HepG2 (cell line): ENCODE data around the gene BIN1. TPM values are rescaled to one million over a fixed set of nuclear protein-coding genes. Genes with fewer than 3 reads are reported as not detected.

Source experiments
- ATAC-seq: fragments of 200-7000 bp; cut with Tn5 transposase; 3 replicates; pipeline ENCODE4 v1.9.1; 2020; ENCODE audit warnings: mild to moderate bottlenecking, moderate library complexity
- BruUV-seq: library from RNA; stranded (reverse); fragments of 400-500 nt; replicated peaks from 2 replicates; lab custom pipeline; 2021; lab: Mats Ljungman, UMichigan
- CTCF ChIA-PET: fragments of 300-600 bp; formaldehyde crosslinking; extraction: SDS; loops from one replicate; lab custom pipeline; 2021; ENCODE audit warnings: low total read pairs, inconsistent platforms, low intra/inter-chr PET ratio; lab: Yijun Ruan, JAX
- POLR2A ChIA-PET: fragments of 350-600 bp; sonication (Branson Sonifier 250); formaldehyde crosslinking; loops from one replicate; lab custom pipeline; 2020; ENCODE audit warnings: antibody characterized with exemption, inconsistent platforms; lab: Yijun Ruan, JAX
- DNase-seq: peaks from one replicate; pipeline ENCODE4 v3.0.0-alpha.2; 2015; ENCODE audit warnings: low spot score
- FAIRE-seq: peaks from 3 replicates; lab custom pipeline; 2011; peaks lifted over from hg19 to GRCh38; lab: Jason Lieb, UNC
- H2AFZ ChIP-seq: one replicate; pipeline ENCODE4 v1.6.1; 2011; ENCODE audit warnings: low read length, inconsistent platforms
- H3K27ac ChIP-seq: fragments of 300-600 bp; 3 replicates; pipeline ENCODE4 v1.8.0; 2011; ENCODE audit warnings: mixed run types, mild to moderate bottlenecking, mixed read lengths, low read length, inconsistent platforms; ENCODE audit not compliant: insufficient read depth; ENCODE audit errors: extremely low read length
- H3K27me3 ChIP-seq, 2 experiments: fragments of 200-600 bp in 1 of 2; 2 replicates in 1 of 2; 3 replicates in 1 of 2; pipeline versions ENCODE4 v1.6.0 to v1.8.0; 2011; ENCODE audit warnings: low read length in 2 of 2, mild to moderate bottlenecking in 2 of 2, moderate library complexity in 2 of 2, inconsistent platforms in 1 of 2; ENCODE audit not compliant: insufficient read depth in 2 of 2, control insufficient read depth in 1 of 2
- H3K36me3 ChIP-seq, 2 experiments: fragments of 200-600 bp in 1 of 2; replicated peaks in 1 of 2; 2 replicates in 1 of 2; 3 replicates in 1 of 2; pipeline versions ENCODE4 v1.5.1 to v1.8.0; 2011; ENCODE audit warnings: low read length in 2 of 2, inconsistent platforms in 1 of 2; ENCODE audit not compliant: insufficient read depth in 2 of 2, control insufficient read depth in 1 of 2
- H3K4me1 ChIP-seq: 2 replicates; pipeline ENCODE4 v1.5.1; 2012; ENCODE audit warnings: low read length, inconsistent platforms; ENCODE audit not compliant: insufficient read depth
- H3K4me2 ChIP-seq: 2 replicates; pipeline ENCODE4 v1.6.0; 2011; ENCODE audit warnings: low read depth, low read length, inconsistent platforms
- H3K4me3 ChIP-seq, 3 experiments: fragments of 200-600 bp in 1 of 3; sonication (generic), shearing (Covaris generic) in 1 of 3; replicated peaks in 1 of 3; 2 replicates each; pipeline ENCODE4 v1.5.1; 2011 to 2016; ENCODE audit warnings: low read length in 3 of 3, inconsistent platforms in 2 of 3, low read depth in 2 of 3, mild to moderate bottlenecking in 2 of 3, control low read depth in 1 of 3, mixed read lengths in 1 of 3; ENCODE audit not compliant: insufficient read depth in 1 of 3
- H3K79me2 ChIP-seq: one replicate; pipeline ENCODE4 v1.6.1; 2011; ENCODE audit warnings: low read length, inconsistent platforms; ENCODE audit not compliant: insufficient read depth
- H3K9ac ChIP-seq: 2 replicates; pipeline ENCODE4 v1.6.0; 2011; ENCODE audit warnings: mild to moderate bottlenecking, low read depth, low read length, inconsistent platforms; ENCODE audit not compliant: insufficient read depth
- H3K9me3 ChIP-seq: 2 replicates; pipeline ENCODE4 v1.5.1; 2012; ENCODE audit warnings: mild to moderate bottlenecking, low read length
- H4K20me1 ChIP-seq: 2 replicates; pipeline ENCODE4 v1.6.0; 2011; ENCODE audit warnings: inconsistent platforms, mild to moderate bottlenecking, low read length, moderate library complexity; ENCODE audit not compliant: insufficient read depth
- DPF2 ChIP-seq: sonication (generic); formaldehyde crosslinking; IDR thresholded peaks from 2 replicates; pipeline ENCODE4 v1.4.0; 2020; ENCODE audit warnings: mild to moderate bottlenecking, low read depth, missing genetic modification reagents, borderline replicate concordance
- FOXO1 ChIP-seq: sonication (generic); formaldehyde crosslinking; IDR thresholded peaks from 2 replicates; pipeline ENCODE4 v1.4.0; 2020; ENCODE audit warnings: missing genetic modification reagents
- JDP2 ChIP-seq: sonication (generic); formaldehyde crosslinking; IDR thresholded peaks from 2 replicates; pipeline ENCODE4 v1.8.1; 2022; ENCODE audit warnings: missing genetic modification reagents, borderline replicate concordance
- KDM6A ChIP-seq: IDR thresholded peaks from 2 replicates; pipeline ENCODE4 v1.6.1; 2016; ENCODE audit warnings: low read depth
- MEF2D ChIP-seq: sonication (generic); formaldehyde crosslinking; IDR thresholded peaks from 2 replicates; pipeline ENCODE4 v1.5.1; 2020; ENCODE audit warnings: mild to moderate bottlenecking, missing genetic modification reagents
- NR3C1 ChIP-seq: sonication (generic); formaldehyde crosslinking; IDR thresholded peaks from 2 replicates; pipeline ENCODE4 v1.4.0; 2020; ENCODE audit warnings: missing genetic modification reagents
- PAX8 ChIP-seq: sonication (generic); formaldehyde crosslinking; IDR thresholded peaks from 2 replicates; pipeline ENCODE4 v1.8.0; 2022; ENCODE audit warnings: mild to moderate bottlenecking, missing genetic modification reagents, borderline replicate concordance
- RARA ChIP-seq: IDR thresholded peaks from 2 replicates; pipeline ENCODE4 v1.6.1; 2016; ENCODE audit warnings: missing genetic modification reagents, missing compliant biosample characterization
- TEAD3 ChIP-seq: optimal IDR thresholded peaks from 2 replicates; pipeline ENCODE3; 2016; ENCODE audit warnings: borderline replicate concordance
- ZFP36L1 ChIP-seq: sonication (generic); formaldehyde crosslinking; IDR thresholded peaks from 2 replicates; pipeline ENCODE4 v1.8.0; 2022; ENCODE audit warnings: mild to moderate bottlenecking, missing genetic modification reagents, moderate library complexity
- ZNF256 ChIP-seq: sonication (generic); formaldehyde crosslinking; conservative IDR thresholded peaks from 2 replicates; pipeline ENCODE4 v1.4.0; 2020; ENCODE audit warnings: missing genetic modification reagents
- ZNF343 ChIP-seq: sonication (generic); formaldehyde crosslinking; IDR thresholded peaks from 2 replicates; pipeline ENCODE4 v1.4.0; 2020; ENCODE audit warnings: mild to moderate bottlenecking, missing genetic modification reagents
- ZNF503 ChIP-seq: sonication (generic); formaldehyde crosslinking; IDR thresholded peaks from 2 replicates; pipeline ENCODE4 v1.4.0; 2020; ENCODE audit warnings: missing genetic modification reagents
- ZNF713 ChIP-seq: sonication (generic); formaldehyde crosslinking; IDR thresholded peaks from 2 replicates; pipeline ENCODE4 v1.4.0; 2020; ENCODE audit warnings: mild to moderate bottlenecking, missing genetic modification reagents
- WGBS: methylation state at CpG from one replicate; pipeline ENCODE4 v1.1.6; 2017; ENCODE audit warnings: low lambda C conversion rate; 5-methylcytosine and 5-hydroxymethylcytosine counted together
- in situ Hi-C: cut with HindIII; loops from 2 replicates; pipeline ENCODE4 v1.10.0; 2017; ENCODE audit warnings: low pct_unique_long_range_greater_than_20kb; ENCODE audit not compliant: extremely low pct_ligation_motif_present
- intact Hi-C: fragments of 100-400 bp; cut with micrococcal nuclease; formaldehyde crosslinking; loops from one replicate; pipeline ENCODE4 v1.10.0; 2022; ENCODE audit not compliant: unreplicated experiment
- polyA plus RNA-seq, 8 experiments: library from polyadenylated mRNA; depleted of rRNA in 3 of 8; stranded (reverse) in 7 of 8; unstranded in 1 of 8; fragments of >200 nt; fragmentation: Illumina TruSeq in 4 of 8; extraction: Trizol in 4 of 8; gene quantifications; 2 replicates each; pipeline versions ENCODE4 v1.2.1 to v1.2.3, GENCODE V29; 2011 to 2016; ENCODE audit warnings: low read depth in 4 of 8, missing spikeins in 1 of 8, mixed read lengths in 1 of 8; ENCODE audit not compliant: insufficient read depth in 1 of 8
- total RNA-seq, 5 experiments: library from RNA; depleted of rRNA; stranded (reverse); fragments of >200 nt; fragmentation: Illumina TruSeq; extraction: Trizol; gene quantifications; 2 replicates each; pipeline ENCODE4 v1.2.3, GENCODE V29; 2016; ENCODE audit warnings: low read depth in 1 of 5
- TF ChIP-seq, protein P1 (sequence below): sonication (generic); formaldehyde crosslinking; IDR thresholded peaks from 2 replicates; pipeline ENCODE4 v1.9.0; 2022; ENCODE audit warnings: missing genetic modification reagents, mild to moderate bottlenecking, borderline replicate concordance

BIN1 gene
- total and polyA plus RNA-seq, 2 of the 13 experiments (the other 11 are each of a cell fraction or from before 2014, with no cell fraction given), result 0.93 to 1.2 TPM

DNA sequence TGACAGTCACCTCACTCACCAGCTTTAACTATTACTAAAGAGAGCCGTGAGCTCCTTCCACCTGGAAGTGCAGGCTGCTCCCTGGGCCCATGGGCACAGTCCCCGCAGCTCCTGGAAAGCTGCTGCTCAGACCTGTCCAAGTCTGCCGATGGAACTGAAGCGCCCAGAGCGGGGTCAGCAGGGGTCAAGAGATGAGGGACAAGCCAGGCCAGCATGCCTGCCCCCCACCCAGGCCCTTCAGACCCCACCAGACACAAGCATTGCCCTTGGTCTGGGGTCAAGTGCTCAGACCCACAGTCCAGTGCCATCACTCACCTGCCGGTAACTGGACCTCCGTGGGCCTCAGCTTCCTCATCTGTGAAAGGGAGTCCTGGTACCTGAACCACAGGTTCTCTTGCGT lies 59.9 kb downstream of the BIN1 start:
- ChIA-PET POLR2A (no interaction called here), CTCF (no interaction called here)
- no peaks in the 10 kb centered on the region for H4K20me1 ChIP-seq
- no peak overlapping the region for H3K27ac ChIP-seq
- TF ChIP-seq KDM6A (no peak), FOXO1 (CRISPR knock-in tag) (no peak), JDP2 (no peak), NR3C1 (CRISPR knock-in tag) (no peak), TEAD3 (no peak), DPF2 (no peak), ZNF256 (CRISPR knock-in tag) (no peak), MEF2D (CRISPR knock-in tag) (no peak), ZNF343 (no peak), ZNF503 (no peak), ZNF713 (CRISPR knock-in tag) (no peak), ZFP36L1 (CRISPR knock-in tag) (no peak), PAX8 (CRISPR knock-in tag) (no peak), RARA (CRISPR knock-in tag) (no peak)
- TF ChIP-seq, protein P1, sequence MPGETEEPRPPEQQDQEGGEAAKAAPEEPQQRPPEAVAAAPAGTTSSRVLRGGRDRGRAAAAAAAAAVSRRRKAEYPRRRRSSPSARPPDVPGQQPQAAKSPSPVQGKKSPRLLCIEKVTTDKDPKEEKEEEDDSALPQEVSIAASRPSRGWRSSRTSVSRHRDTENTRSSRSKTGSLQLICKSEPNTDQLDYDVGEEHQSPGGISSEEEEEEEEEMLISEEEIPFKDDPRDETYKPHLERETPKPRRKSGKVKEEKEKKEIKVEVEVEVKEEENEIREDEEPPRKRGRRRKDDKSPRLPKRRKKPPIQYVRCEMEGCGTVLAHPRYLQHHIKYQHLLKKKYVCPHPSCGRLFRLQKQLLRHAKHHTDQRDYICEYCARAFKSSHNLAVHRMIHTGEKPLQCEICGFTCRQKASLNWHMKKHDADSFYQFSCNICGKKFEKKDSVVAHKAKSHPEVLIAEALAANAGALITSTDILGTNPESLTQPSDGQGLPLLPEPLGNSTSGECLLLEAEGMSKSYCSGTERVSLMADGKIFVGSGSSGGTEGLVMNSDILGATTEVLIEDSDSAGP (CRISPR knock-in tag), result no peak
- no TSS peak for BruUV-seq
- FAIRE-seq (no peak), DNase-seq (no peak), ATAC-seq (no peak)
- H3K9ac ChIP-seq, result no peak overlapping the region
- in situ Hi-C loops (loop anchor here (10.0 kb wide), 1 partner anchor 252 kb away; no protein-coding TSS in a partner anchor), intact Hi-C loops (loop anchor here (10.0 kb wide), 2 partner anchors 182 to 1302 kb away; no protein-coding TSS in a partner anchor)
- H3K4me1 ChIP-seq, result no peaks in the 10 kb centered on the region; the same call in 1 of the 2 replicates
- WGBS, result 78% methylated on average over 4 of the region's 8 CpGs
- no peaks in the 10 kb centered on the region for H3K9me3 ChIP-seq
- H3K36me3 ChIP-seq, result no peaks in the 10 kb centered on the region
- H3K27me3 ChIP-seq, result peaks cover 0 to 7% of the 10 kb centered on the region in 2 experiments; a peak in 2 of 5 replicates
- H3K4me3 ChIP-seq, result no peak overlapping the region
- H2AFZ ChIP-seq, result no peak overlapping the region
- H3K79me2 ChIP-seq, result no peaks in the 10 kb centered on the region
- no peak overlapping the region for H3K4me2 ChIP-seq
